K562 (cell line): ENCODE results near the gene MBOAT2. TPM values are rescaled to one million over a fixed set of nuclear protein-coding genes. Genes with fewer than 3 reads are reported as not detected.

ENCODE experiments used
- ATAC-seq: fragments of 200-7000 bp; cut with Tn5 transposase; 3 replicates; pipeline ENCODE4 v1.9.1; 2020; ENCODE audit warnings: moderate library complexity
- BruUV-seq: library from RNA; stranded (reverse); fragments of 400-500 nt; replicated peaks from 2 replicates; lab custom pipeline; 2021; lab: Mats Ljungman, UMichigan
- CTCF ChIA-PET: fragments of 300-600 bp; formaldehyde crosslinking; extraction: SDS; loops from one replicate; lab custom pipeline; 2021; ENCODE audit warnings: low intra/inter-chr PET ratio; lab: Yijun Ruan, JAX
- POLR2A ChIA-PET: fragments of 300-600, 350-650 bp; sonication (Branson Sonifier 250); formaldehyde crosslinking; extraction: SDS; loops from one replicate; lab custom pipeline; 2021; ENCODE audit warnings: antibody characterized with exemption, inconsistent platforms; lab: Yijun Ruan, JAX
- DNase-seq, 4 experiments: peaks; one replicate each; pipeline versions ENCODE4 v3.0.0 to v3.0.0-alpha.2; 2011 to 2018; ENCODE audit warnings: low spot score in 3 of 4, mixed read lengths in 3 of 4; ENCODE audit errors: extremely low read depth in 1 of 4
- FAIRE-seq: peaks from 2 replicates; lab custom pipeline; 2011; peaks lifted over from hg19 to GRCh38; lab: Jason Lieb, UNC
- H2AFZ ChIP-seq: 2 replicates; pipeline ENCODE4 v1.6.0; 2011; ENCODE audit warnings: low read depth, low read length, control low read depth, inconsistent platforms
- H3K27ac ChIP-seq: fragments of 200-600 bp; 3 replicates; pipeline ENCODE4 v1.8.0; 2011; ENCODE audit warnings: low read depth, mild to moderate bottlenecking, control low read depth, inconsistent platforms, low read length, moderate library complexity, mixed read lengths; ENCODE audit errors: extremely low read depth
- H3K27me3 ChIP-seq, 2 experiments: fragments of 300-600 bp in 1 of 2; 2 replicates in 1 of 2; 3 replicates in 1 of 2; pipeline versions ENCODE4 v1.6.0 to v1.8.0; 2011; ENCODE audit warnings: inconsistent platforms in 2 of 2, low read length in 2 of 2, mild to moderate bottlenecking in 1 of 2, mixed read lengths in 1 of 2, moderate library complexity in 1 of 2; ENCODE audit not compliant: control insufficient read depth in 2 of 2, insufficient read depth in 2 of 2
- H3K36me3 ChIP-seq: fragments of 300-600 bp; 3 replicates; pipeline ENCODE4 v1.8.0; 2011; ENCODE audit warnings: mild to moderate bottlenecking, low read length, inconsistent platforms; ENCODE audit not compliant: control insufficient read depth, insufficient read depth
- H3K4me1 ChIP-seq, 2 experiments: fragments of 200-600 bp in 1 of 2; replicated peaks in 1 of 2; 2 replicates in 1 of 2; 3 replicates in 1 of 2; pipeline versions ENCODE4 v1.5.1 to v1.8.0; 2011; ENCODE audit warnings: inconsistent platforms in 2 of 2, low read length in 2 of 2, mild to moderate bottlenecking in 1 of 2, mixed read lengths in 1 of 2, moderate library complexity in 1 of 2; ENCODE audit not compliant: control insufficient read depth in 2 of 2, insufficient read depth in 2 of 2
- H3K4me2 ChIP-seq: 2 replicates; pipeline ENCODE4 v1.6.1; 2011; ENCODE audit warnings: low read length, control low read depth, inconsistent platforms, mixed read lengths; ENCODE audit not compliant: insufficient read depth
- H3K4me3 ChIP-seq: fragments of 200-600 bp; sonication (generic), shearing (Covaris generic); 2 replicates; pipeline ENCODE4 v1.5.1; 2016; ENCODE audit warnings: control low read depth, inconsistent platforms
- H3K79me2 ChIP-seq: fragments of 200-600 bp; 3 replicates; pipeline ENCODE4 v1.8.0; 2011; ENCODE audit warnings: low read length, inconsistent platforms; ENCODE audit not compliant: control insufficient read depth, insufficient read depth
- H3K9ac ChIP-seq, 2 experiments: 2 replicates each; pipeline versions ENCODE4 v1.6.0 to v1.6.1; 2011; ENCODE audit warnings: low read depth in 2 of 2, low read length in 2 of 2, control low read depth in 1 of 2, inconsistent platforms in 1 of 2, mild to moderate bottlenecking in 1 of 2, mixed read lengths in 1 of 2; ENCODE audit not compliant: insufficient read depth in 1 of 2
- H3K9me1 ChIP-seq: one replicate; pipeline ENCODE4 v1.6.0; 2011; ENCODE audit warnings: inconsistent platforms, mild to moderate bottlenecking, low read length, moderate library complexity; ENCODE audit not compliant: control insufficient read depth, insufficient read depth
- H3K9me3 ChIP-seq: replicated peaks from 2 replicates; pipeline ENCODE4 v1.5.1; 2011; ENCODE audit warnings: low read depth, low read length, inconsistent platforms; ENCODE audit not compliant: control insufficient read depth, insufficient read depth
- H4K20me1 ChIP-seq: replicated peaks from 2 replicates; pipeline ENCODE4 v1.6.1; 2011; ENCODE audit warnings: low read length, inconsistent platforms, mixed read lengths; ENCODE audit not compliant: control insufficient read depth, insufficient read depth
- CC2D1A ChIP-seq: fragments of 450-650 bp; IDR thresholded peaks from 2 replicates; pipeline ENCODE4 v1.6.1; 2017; ENCODE audit warnings: mild to moderate bottlenecking
- EHMT2 ChIP-seq: fragments of 450-650 bp; IDR thresholded peaks from 2 replicates; pipeline ENCODE4 v1.6.1; 2018; ENCODE audit warnings: antibody characterized with exemption
- GTF2E2 ChIP-seq: fragments of 200-800 bp; sonication (Bioruptor generic); IDR thresholded peaks from 2 replicates; pipeline ENCODE4 v1.6.1; 2016; ENCODE audit warnings: missing genetic modification characterization, missing compliant biosample characterization
- KLF13 ChIP-seq: fragments of 450-650 bp; IDR thresholded peaks from 2 replicates; pipeline ENCODE4 v1.6.1; 2016; ENCODE audit warnings: missing genetic modification characterization, low read depth, mild to moderate bottlenecking, missing compliant biosample characterization, moderate library complexity, borderline replicate concordance
- NCOA6 ChIP-seq: fragments of 450-650 bp; IDR thresholded peaks from 2 replicates; pipeline ENCODE4 v1.6.1; 2017; ENCODE audit warnings: mild to moderate bottlenecking
- POLR3G ChIP-seq: IDR thresholded peaks from 2 replicates; pipeline ENCODE4 v1.6.1; 2011; ENCODE audit not compliant: insufficient read length, insufficient replicate concordance; ENCODE audit errors: extremely low read depth
- RAD21 ChIP-seq, 2 experiments: fragments of 250-450 bp in 1 of 2; fragments of 450-650 bp in 1 of 2; sonication (Bioruptor Pico) in 1 of 2; formaldehyde crosslinking in 1 of 2; IDR thresholded peaks in 1 of 2; conservative IDR thresholded peaks in 1 of 2; 2 replicates each; pipeline versions ENCODE4 v1.4.0 to v1.8.0; 2020 to 2022; ENCODE audit warnings: mild to moderate bottlenecking in 2 of 2, moderate library complexity in 1 of 2
- STAT5A ChIP-seq: IDR thresholded peaks from 2 replicates; pipeline ENCODE4 v1.6.1; 2012; ENCODE audit warnings: low read length, inconsistent platforms, borderline replicate concordance
- TAF1 ChIP-seq: IDR thresholded peaks from 2 replicates; pipeline ENCODE4 v1.6.1; 2011; ENCODE audit warnings: mild to moderate bottlenecking, low read length, moderate library complexity; ENCODE audit not compliant: insufficient read depth, control insufficient read depth, severe bottlenecking; ENCODE audit errors: extremely low read depth
- TSHZ1 ChIP-seq: fragments of 250-450 bp; sonication (Bioruptor Pico); IDR thresholded peaks from 2 replicates; pipeline ENCODE4 v1.4.0; 2020; ENCODE audit warnings: mild to moderate bottlenecking, moderate library complexity
- ZC3H11A ChIP-seq: IDR thresholded peaks from 2 replicates; pipeline ENCODE4 v1.6.1; 2012; ENCODE audit warnings: low read depth, low read length, improper control_type of control experiment
- ZNF184 ChIP-seq: sonication (generic); formaldehyde crosslinking; IDR thresholded peaks from 2 replicates; pipeline ENCODE4 v1.5.0; 2020; ENCODE audit warnings: missing genetic modification reagents
- ZNF274 ChIP-seq: IDR thresholded peaks from 2 replicates; pipeline ENCODE4 v1.6.1; 2011; ENCODE audit warnings: low read depth, mild to moderate bottlenecking, low read length, moderate library complexity, borderline replicate concordance
- ZNF717 ChIP-seq: fragments of 250-450 bp; sonication (Bioruptor Pico); IDR thresholded peaks from 2 replicates; pipeline ENCODE4 v1.5.0; 2021
- ZSCAN29 ChIP-seq: fragments of 450-650 bp; IDR thresholded peaks from 2 replicates; pipeline ENCODE4 v1.6.1; 2017
- ZSCAN32 ChIP-seq: fragments of 450-650 bp; formaldehyde crosslinking; IDR thresholded peaks from 2 replicates; pipeline ENCODE4 v1.4.0; 2020; ENCODE audit warnings: mild to moderate bottlenecking, moderate library complexity
- WGBS: fragments of 100-300 bp; shearing (Covaris generic); methylation state at CpG from one replicate; pipeline ENCODE4 v1.1.6; 2016; ENCODE audit warnings: low coverage, mixed read lengths; ENCODE audit not compliant: insufficient coverage; ENCODE audit errors: missing lambda C conversion rate; 5-methylcytosine and 5-hydroxymethylcytosine counted together
- in situ Hi-C: fragments of 300-500 bp; cut with MboI; formaldehyde crosslinking; loops from 4 replicates; pipeline ENCODE4 v1.15.0; 2018; ENCODE audit warnings: inconsistent platforms, mixed read lengths
- intact Hi-C: fragments of 100-400 bp; cut with micrococcal nuclease; formaldehyde crosslinking; loops from 2 replicates; pipeline ENCODE4 v1.14.2; 2022
- polyA plus RNA-seq, 8 experiments: library from polyadenylated mRNA; depleted of rRNA in 4 of 8; stranded (reverse) in 5 of 8; unstranded in 3 of 8; fragments of >200 nt; fragmentation: Nextera tagmentation in 2 of 8; fragmentation: Illumina TruSeq in 1 of 8; extraction: Ambion mirVana in 2 of 8; extraction: Trizol in 1 of 8; gene quantifications; 2 replicates each; pipeline versions ENCODE4 v1.2.1 to v1.2.3, GENCODE V29; 2011 to 2014; ENCODE audit warnings: inconsistent platforms in 1 of 8, missing spikeins in 1 of 8
- total RNA-seq, 7 experiments: library from RNA; depleted of rRNA in 6 of 7; stranded (reverse); fragments of >200 nt in 6 of 7; fragmentation: Illumina TruSeq in 2 of 7; extraction: Trizol in 2 of 7; gene quantifications; 2 replicates each; pipeline versions ENCODE4 v1.2.1 to v1.2.3, GENCODE V29; 2011 to 2021; ENCODE audit warnings: low replicate concordance in 1 of 7
- TF ChIP-seq, protein P1 (sequence below): fragments of 450-650 bp; formaldehyde crosslinking; IDR thresholded peaks from 2 replicates; pipeline ENCODE4 v1.4.0; 2020; ENCODE audit warnings: mild to moderate bottlenecking, moderate library complexity
- TF ChIP-seq, protein P2 (sequence below): fragments of 450-650 bp; formaldehyde crosslinking; conservative IDR thresholded peaks from 2 replicates; pipeline ENCODE4 v1.4.0; 2022; ENCODE audit warnings: mild to moderate bottlenecking, missing genetic modification characterization

The MBOAT2 gene
- total and polyA plus RNA-seq, 9 of the 15 experiments (the other 6 are each of a cell fraction or from before 2014, with no cell fraction given), result 8.4 to 122 (median 27.6) TPM

- WGBS, result 25% methylated on average over 4 of the region's 4 CpGs
- no peak overlapping the region; a peak in 1 of 4 replicates for H3K9ac ChIP-seq
- ChIA-PET POLR2A (interaction anchor here (0.5 to 1.5 kb wide), 6 partner anchors 8 to 245 kb away, joined by 3 to 7 read pairs (median 5); no protein-coding TSS in a partner anchor), CTCF (no interaction called here)
- H2AFZ ChIP-seq, result no peak overlapping the region
- 0 out of 3 replicates have a peak overlapping the region, but pooled peaks have one; percentile 23 for H3K27ac ChIP-seq
- in situ Hi-C loops, result no loop called here
- H4K20me1 ChIP-seq, result no peaks in the 10 kb centered on the region; the same call in 1 of the 2 replicates
- no peaks in the 10 kb centered on the region for H3K9me1 ChIP-seq
- H3K4me2 ChIP-seq, result peak overlapping the region; percentile 62
- intact Hi-C loops, result no loop called here
- peaks cover 8 to 50% of the 10 kb centered on the region in 2 experiments for H3K4me1 ChIP-seq
- FAIRE-seq, result peak; percentile 35
- DNase-seq, result peak in 2 of 4 experiments; percentile 49 to 74
- H3K27me3 ChIP-seq, result no peaks in the 10 kb centered on the region
- H3K9me3 ChIP-seq, result no peaks in the 10 kb centered on the region
- ATAC-seq, result peak; percentile 70
- peaks cover 94% of the 10 kb centered on the region for H3K79me2 ChIP-seq
- H3K4me3 ChIP-seq, result no peak overlapping the region
- no peaks in the 10 kb centered on the region; the same call in 2 of the 3 replicates for H3K36me3 ChIP-seq
- BruUV-seq, result no TSS peak
- no peak for TF ChIP-seq POLR3G
- TF ChIP-seq RAD21 (CRISPR knock-in tag; conservative IDR thresholded peaks at IDR 0.05 in 1 of 2, IDR thresholded peaks at IDR 0.05 in 1 of 2), result no peak
- TF ChIP-seq GTF2E2, result no peak
- TF ChIP-seq ZNF274, result no peak
- no peak for TF ChIP-seq ZSCAN29
- no peak for TF ChIP-seq TAF1
- no peak for TF ChIP-seq TSHZ1 (CRISPR knock-in tag)
- 0 out of 2 replicates have a peak, but pooled peaks have one; percentile 11 for TF ChIP-seq EHMT2
- TF ChIP-seq ZNF717 (CRISPR knock-in tag), result no peak
- TF ChIP-seq, protein P1, sequence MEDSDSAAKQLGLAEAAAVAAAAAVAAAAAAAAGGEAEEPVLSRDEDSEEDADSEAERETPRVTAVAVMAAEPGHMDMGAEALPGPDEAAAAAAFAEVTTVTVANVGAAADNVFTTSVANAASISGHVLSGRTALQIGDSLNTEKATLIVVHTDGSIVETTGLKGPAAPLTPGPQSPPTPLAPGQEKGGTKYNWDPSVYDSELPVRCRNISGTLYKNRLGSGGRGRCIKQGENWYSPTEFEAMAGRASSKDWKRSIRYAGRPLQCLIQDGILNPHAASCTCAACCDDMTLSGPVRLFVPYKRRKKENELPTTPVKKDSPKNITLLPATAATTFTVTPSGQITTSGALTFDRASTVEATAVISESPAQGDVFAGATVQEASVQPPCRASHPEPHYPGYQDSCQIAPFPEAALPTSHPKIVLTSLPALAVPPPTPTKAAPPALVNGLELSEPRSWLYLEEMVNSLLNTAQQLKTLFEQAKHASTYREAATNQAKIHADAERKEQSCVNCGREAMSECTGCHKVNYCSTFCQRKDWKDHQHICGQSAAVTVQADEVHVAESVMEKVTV (CRISPR knock-in tag), result no peak
- no peak for TF ChIP-seq NCOA6
- no peak for TF ChIP-seq ZSCAN32 (CRISPR knock-in tag)
- no peak for TF ChIP-seq KLF13 (tag)
- TF ChIP-seq ZC3H11A, result no peak
- TF ChIP-seq CC2D1A, result no peak
- TF ChIP-seq ZNF184 (CRISPR knock-in tag), result no peak
- TF ChIP-seq, protein P2, sequence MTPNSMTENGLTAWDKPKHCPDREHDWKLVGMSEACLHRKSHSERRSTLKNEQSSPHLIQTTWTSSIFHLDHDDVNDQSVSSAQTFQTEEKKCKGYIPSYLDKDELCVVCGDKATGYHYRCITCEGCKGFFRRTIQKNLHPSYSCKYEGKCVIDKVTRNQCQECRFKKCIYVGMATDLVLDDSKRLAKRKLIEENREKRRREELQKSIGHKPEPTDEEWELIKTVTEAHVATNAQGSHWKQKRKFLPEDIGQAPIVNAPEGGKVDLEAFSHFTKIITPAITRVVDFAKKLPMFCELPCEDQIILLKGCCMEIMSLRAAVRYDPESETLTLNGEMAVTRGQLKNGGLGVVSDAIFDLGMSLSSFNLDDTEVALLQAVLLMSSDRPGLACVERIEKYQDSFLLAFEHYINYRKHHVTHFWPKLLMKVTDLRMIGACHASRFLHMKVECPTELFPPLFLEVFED (CRISPR knock-in tag), result no peak
- no peak for TF ChIP-seq STAT5A
Observed at GRCh38 chr2:8977758-8978157, 25.7 kb downstream of the MBOAT2 start.
